ENCODE data around the gene CFAP91.

DNA sequence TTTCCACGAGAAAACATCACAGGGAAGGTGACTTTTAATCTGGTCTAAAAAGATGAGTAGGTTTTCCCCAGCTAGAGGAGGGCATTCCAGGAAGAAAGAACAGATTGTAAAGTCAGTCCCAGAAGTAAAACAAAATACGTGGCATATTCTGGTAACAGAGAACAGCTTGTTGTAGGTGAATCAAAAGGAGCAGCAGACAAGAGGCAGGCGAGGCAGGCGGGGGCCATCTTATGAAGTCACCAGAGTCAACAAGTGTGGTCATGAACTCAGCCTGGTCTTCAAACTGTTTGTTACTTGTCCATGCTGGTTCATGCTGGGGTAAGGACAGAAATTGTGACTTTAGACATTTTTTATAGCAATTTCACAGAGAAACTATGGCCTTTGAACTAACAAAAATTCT is 38.5 kb upstream of the CFAP91 start:
- TF ChIP-seq POLR2A (IDR thresholded peaks at IDR 0.05), result no peak
- TF ChIP-seq, protein P1, sequence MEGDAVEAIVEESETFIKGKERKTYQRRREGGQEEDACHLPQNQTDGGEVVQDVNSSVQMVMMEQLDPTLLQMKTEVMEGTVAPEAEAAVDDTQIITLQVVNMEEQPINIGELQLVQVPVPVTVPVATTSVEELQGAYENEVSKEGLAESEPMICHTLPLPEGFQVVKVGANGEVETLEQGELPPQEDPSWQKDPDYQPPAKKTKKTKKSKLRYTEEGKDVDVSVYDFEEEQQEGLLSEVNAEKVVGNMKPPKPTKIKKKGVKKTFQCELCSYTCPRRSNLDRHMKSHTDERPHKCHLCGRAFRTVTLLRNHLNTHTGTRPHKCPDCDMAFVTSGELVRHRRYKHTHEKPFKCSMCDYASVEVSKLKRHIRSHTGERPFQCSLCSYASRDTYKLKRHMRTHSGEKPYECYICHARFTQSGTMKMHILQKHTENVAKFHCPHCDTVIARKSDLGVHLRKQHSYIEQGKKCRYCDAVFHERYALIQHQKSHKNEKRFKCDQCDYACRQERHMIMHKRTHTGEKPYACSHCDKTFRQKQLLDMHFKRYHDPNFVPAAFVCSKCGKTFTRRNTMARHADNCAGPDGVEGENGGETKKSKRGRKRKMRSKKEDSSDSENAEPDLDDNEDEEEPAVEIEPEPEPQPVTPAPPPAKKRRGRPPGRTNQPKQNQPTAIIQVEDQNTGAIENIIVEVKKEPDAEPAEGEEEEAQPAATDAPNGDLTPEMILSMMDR (IDR thresholded peaks at IDR 0.05), result no peak
